SKM-1 treated with dmso at 0.1 percent for 144 hours (cell line): ENCODE results near the gene DRC7.

ENCODE experiments used
- DNase-seq: peaks from one replicate; lab custom pipeline; 2025; ENCODE audit not compliant: unreplicated experiment; lab: John Stamatoyannopoulos, UW

The DRC7 gene

DNA sequence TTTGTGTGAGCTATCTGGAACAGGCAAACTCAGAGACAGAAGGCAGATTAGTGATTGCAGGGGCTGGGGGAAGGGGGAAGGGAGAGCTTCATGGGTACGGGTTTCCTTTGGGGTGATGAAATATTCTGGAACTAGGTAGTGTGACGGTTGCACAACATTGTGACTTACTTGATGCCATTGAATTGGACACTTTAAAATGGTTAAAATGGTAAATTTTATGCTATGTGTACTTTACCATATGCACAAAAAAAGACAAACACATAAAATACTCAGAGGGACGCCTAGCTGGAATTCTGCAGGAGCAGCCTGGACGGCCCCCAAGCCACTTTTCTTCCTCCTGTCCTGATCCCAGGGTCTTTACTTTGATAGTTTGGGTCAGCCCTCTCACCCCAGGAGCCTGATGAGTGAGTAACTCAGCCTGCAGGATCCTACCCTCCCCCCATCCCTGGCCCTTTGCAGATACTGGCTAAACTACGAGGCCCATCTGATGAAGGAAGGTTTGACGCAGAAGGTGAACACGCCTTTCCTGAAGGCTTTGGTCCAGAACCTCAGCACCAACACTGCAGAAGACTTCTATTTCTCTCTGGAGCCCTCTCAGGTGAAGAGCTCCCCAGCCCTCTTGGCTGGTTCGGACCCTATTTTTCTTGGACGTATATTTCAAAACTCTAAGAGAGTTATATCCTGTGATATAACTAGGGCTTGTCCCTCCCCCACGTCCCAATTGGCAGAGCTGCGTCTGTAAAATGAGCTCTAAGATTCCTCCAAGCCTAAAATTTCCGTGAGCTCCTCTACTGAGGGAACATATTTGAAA, 18.7 kb upstream of the DRC7 start:
- DNase-seq: peak; percentile 62

DNA sequence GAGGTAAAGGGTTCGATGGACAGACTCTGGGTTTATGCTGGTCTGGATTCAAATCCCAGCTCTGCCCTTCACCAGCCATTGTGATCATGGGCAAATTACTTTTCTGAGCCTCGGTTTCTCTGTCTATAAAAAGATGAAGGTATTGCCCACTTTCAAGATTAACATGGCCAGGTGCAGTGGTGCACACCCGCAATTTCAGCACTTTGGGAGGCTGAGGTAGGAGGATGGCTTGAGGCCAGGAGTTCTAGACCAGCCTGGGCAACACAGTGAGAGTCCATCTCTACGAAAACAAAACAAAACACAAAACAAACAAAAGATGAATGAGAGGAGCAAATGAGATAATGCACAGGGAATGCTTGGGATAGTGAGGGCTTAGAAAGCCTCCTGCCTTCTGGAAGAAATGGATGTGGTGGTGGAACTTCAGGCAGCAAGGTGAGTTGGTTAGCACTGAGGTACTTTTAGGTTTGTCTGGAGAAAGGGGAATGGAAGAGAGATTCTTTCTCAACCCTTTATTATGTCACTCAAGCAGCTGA, 18.0 kb upstream of the DRC7 start:
- DNase-seq: no peak

DNA sequence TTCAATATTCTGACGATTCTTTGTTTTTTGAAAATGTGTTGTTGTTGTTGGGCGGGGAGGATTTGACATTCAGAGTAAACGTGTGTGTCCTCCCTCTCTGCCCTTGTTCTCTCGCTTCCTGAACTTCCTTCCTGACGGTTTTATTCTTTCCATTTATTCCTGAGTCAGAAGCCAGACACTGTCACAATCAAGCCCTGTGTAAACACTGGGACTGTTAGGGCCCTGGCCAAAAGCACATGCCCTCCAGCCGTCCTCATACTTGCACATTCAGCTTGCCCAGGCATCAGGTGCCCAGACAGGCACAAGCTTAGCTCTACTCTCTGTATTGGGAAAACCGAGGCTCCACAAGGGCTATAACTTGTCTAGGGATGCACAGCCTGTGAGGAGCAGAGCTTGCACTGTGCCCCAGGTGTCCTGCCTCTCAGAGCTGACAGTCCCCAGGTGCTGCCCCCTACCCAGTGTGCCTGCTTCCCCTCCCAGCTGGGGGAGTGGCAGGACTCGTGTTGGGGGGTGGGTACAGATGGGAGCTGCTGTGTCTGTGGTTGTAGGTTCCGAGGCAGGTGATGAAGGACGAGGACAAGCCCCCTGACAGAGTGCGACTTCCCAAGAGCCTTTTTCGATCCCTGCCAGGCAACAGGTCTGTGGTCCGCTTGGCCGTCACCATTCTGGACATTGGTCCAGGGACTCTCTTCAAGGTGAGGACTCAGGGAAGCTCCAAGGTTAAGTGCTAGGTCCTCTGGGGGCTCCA, 16.8 kb upstream of the DRC7 start:
- no peak for DNase-seq

DNA sequence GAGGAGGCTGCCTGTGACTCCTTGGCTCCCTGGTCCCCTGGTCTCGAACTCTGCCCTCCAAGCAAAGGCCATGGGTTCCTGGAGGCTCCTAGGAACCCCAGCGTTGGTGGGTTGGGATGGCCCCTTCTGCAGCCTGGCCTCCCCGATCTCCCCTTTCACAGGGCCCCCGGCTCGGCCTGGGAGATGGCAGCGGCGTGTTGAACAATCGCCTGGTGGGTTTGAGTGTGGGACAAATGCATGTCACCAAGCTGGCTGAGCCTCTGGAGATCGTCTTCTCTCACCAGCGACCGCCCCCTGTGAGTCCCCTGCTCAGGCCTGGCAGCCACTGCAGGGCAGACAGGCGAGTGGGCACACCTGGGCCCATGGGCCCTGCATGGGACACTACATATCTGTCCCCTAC, 15.6 kb upstream of the DRC7 start:
- no peak for DNase-seq

DNA sequence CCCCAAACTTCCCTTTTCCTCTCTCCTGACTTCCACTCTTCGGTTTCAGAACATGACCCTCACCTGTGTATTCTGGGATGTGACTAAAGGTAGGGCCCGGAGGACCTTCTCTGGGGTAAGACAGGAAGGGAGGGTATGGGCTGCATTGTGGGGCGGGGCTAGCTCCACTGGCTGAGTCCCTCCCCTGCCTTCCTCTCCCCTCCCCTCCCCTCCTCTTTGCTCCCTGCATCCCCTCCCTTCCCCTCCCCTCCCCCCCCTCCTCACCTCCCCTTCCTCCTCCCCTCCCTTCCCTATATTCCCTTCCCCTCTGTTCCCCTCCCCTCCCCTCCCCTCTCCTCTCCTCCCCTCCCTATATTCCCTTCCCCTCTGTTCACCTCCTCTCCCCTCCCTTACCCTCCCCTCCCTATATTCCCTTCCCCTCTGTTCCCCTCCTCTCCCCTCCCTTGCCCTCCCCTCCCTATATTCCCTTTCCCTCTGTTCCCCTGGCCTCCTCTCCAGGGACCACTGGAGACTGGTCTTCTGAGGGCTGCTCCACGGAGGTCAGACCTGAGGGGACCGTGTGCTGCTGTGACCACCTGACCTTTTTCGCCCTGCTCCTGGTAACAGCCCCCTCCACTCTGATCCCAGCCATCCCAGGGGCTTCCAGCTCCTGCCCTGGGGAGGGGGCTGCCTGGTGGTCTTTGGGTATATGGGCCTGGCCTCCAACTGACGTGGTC, 14.7 kb upstream of the DRC7 start:
- DNase-seq: peak; percentile 14

DNA sequence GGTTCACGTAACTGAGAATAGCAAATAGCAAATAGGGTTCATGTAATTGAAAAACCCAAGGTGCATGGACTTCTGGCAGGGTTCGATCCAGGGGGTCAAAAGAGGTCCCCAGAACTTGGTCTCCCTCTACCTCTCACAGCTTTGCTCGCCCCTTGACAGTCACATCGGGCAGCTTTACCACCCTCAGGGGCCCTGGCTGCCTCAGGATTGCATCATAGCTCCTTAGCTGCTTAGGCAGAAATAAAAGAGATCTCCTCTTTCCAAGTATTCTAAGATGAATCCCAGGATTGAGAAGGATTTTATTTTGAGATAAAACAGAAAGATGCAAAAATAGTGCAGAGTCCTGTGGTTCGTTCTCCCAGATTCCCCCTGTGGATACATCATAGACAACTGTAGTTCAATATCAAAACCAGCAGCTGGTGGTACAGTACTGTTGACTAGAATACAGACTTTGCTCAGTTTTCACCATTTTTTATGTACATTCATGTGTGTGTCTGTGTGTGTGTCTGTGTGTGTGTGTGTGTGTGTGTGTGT, 13.7 kb upstream of the DRC7 start:
- DNase-seq: peak; percentile 13

DNA sequence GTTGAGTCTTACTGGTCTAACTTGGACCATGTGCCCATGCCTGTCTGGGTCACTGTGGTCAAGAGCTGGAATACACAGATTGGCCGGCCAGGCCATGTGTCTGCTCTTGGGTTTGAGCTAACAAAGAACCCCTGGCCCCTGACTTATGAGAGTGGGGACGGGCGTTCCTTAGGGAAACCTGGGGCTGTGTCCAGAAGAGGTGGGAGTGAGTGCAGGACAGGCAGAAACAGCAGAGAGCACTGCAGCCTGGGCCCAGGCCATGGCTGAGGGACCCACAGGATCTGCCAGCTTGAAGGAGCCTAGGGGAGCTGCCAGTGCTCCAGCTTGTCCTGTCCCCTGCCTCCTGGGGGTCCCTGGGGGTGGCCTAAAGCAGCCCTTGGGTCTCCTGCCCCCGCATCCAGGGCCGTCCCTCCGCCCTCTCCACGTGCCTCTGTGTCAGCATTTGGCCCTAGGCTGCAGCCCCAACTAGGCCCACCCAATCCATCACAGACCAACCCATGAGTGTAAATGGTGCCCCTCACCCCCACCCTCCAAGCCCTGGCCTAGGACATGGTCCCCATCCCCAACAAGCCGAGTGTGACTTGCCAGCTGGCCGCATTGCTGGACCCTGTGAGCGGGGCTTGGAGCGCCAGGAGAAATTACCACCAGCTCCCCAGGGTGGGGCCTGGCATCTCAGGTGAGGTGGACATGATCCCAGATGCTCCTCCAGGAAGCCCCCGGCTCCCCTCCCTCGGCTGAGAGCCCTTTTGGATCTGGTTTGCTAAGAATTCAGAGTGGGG, 12.5 kb upstream of the DRC7 start:
- no peak for DNase-seq

DNA sequence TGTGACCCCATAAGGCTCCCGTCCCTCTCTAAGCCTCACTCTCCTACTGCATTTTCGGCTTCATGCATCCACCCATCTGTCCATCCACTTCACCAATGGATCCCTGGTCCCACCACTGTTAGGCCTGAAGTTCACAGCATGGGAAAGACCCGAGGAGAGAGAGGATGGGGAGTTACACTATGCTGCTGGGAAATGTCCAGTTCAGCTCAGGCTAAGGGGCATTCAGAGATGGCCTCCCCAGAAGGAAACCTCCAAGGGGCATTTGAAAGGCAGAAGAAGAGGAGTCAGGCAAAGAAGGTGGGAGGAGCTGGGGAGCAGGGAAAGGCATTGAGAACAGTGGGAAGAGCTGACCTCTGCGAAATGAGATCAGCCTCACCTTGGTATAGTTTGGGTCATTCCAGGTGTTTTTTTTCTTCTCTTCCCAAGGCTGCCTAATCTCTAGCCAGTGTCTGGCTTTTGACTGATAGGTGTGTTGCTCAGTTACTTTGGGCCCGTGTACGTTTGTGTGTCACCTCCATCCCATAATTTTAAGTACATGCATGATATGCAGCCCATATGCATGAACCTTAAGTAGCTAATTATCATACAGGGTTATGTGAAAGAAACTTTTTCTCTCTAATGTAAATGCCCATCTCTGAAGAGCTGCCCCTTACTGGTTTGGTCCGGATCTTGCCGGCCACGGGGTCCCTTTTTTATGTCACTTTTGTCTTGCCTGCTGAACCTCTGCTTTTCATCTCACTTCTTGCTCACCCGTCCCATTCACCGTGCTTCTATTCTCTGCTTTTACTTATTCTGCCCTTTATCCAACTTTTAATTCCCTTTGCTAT, 11.6 kb upstream of the DRC7 start:
- DNase-seq: no peak

DNA sequence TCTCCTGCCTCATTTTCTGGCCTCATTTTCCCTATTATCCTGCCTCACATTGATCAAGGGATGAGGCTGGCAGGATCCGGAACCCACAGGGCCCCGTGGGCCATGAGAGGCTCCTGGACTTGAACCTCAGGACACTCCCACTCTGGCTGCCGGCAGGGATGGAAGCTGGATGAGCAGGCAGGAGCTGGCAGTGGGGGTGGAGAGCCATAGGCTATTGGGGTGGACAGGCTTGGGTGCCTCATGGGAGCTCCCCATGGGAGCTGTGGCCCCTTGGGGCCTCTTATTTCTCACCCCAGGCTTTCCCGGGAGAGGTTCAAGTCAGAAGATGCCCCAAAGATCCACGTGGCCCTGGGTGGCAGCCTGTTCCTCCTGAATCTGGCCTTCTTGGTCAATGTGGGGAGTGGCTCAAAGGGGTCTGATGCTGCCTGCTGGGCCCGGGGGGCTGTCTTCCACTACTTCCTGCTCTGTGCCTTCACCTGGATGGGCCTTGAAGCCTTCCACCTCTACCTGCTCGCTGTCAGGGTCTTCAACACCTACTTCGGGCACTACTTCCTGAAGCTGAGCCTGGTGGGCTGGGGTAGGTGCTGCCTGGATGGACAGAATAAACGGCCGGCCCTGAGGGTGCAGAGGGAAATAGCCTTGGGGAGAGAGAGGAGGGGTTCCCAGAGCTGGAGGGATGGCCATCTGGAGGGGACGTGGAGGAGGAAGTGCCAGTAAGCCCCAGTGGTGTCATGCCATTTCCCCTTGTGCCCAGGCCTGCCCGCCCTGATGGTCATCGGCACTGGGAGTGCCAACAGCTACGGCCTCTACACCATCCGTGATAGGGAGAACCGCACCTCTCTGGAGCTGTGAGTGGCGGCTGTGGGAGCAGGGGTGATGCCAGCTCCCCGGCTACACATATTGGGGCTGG, 10.7 kb upstream of the DRC7 start:
- no peak for DNase-seq

DNA sequence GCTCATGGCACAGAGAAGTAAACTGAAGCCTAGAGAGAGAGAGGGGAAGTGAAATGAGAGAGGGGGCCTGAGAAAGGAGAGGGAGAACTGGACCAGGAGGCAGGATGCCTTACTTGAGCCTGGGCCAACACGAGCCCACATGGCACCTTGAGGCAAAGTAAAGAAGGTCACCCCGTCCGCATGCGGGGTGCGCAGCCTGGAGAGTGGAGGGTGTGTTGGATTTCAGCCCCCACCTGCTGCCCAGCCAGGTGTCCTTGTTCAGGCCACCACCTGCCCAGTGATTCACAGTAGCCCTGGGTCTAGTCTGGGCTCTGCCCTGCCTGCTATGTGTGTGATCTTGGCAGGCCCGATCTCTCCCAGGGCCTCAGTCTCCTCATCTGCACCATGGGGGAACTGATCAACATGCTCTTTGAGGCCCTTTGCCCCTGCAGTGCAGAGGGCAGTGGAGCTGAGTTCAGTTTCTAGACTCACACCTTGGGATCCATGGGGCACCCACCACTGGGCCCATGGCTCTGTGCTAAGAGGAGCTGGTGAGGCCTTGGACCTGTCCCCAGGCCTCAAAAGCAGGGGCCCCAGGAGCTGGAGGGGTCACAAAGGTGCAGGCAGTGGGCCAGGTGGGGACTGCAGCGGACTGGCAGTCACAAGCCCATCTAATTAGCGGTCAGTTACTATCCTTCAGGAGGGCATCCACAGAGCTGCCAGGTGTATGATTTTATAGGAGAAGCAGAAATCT, 9.8 kb upstream of the DRC7 start:
- DNase-seq: no peak

DNA sequence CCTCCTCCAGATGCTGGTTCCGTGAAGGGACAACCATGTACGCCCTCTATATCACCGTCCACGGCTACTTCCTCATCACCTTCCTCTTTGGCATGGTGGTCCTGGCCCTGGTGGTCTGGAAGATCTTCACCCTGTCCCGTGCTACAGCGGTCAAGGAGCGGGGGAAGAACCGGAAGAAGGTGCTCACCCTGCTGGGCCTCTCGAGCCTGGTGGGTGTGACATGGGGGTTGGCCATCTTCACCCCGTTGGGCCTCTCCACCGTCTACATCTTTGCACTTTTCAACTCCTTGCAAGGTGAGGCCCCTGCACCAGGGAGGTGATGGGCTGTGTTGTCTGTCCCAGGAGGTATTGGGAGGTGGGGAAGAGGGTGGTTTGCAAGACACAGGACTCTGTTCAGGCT, 9.0 kb upstream of the DRC7 start:
- DNase-seq: no peak

DNA sequence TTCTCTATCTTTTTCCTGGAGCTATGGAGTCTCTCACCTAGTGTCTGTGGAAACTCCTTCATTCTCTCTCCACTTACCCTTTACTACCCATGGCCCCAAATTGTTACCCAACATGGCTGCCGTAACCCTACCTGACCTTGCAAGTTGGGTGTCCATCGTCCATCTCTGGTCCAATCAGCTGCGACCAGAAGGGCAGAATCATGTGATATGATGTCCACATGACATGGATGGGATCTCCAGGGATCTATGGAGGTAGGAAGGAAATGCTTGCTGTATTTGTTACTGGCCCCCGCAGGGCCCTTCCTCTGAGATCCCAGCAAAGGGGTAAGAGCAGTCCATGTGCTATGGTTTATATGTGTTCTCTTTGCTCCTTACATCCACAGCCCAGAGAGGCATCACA, 8.0 kb upstream of the DRC7 start:
- no peak for DNase-seq

DNA sequence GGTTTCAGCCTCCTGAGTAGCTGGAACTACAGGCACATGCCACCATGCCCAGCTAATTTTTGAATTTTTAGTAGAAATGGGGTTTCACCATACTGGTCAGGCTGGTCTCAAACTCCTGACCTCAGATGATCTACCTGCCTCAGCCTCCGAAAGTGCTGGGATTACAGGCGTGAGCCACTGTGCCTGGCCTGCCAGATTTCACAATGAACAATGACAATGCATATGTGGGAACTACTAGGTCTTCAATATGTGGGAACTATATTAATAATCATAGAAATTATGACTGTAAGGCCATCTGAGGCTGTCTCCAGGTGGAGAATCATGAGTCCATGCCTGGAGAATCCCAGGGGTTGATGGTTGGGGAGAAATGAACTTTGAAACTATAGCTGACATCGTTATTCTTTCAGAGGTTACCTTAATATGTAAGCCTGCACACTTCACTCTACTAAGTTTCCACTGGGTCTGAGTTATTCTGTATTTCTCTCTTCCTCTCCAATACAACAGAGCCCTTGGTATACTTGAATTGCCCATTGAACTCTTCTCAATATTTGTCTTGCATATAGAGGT, 7.2 kb upstream of the DRC7 start:
- no peak for DNase-seq

DNA sequence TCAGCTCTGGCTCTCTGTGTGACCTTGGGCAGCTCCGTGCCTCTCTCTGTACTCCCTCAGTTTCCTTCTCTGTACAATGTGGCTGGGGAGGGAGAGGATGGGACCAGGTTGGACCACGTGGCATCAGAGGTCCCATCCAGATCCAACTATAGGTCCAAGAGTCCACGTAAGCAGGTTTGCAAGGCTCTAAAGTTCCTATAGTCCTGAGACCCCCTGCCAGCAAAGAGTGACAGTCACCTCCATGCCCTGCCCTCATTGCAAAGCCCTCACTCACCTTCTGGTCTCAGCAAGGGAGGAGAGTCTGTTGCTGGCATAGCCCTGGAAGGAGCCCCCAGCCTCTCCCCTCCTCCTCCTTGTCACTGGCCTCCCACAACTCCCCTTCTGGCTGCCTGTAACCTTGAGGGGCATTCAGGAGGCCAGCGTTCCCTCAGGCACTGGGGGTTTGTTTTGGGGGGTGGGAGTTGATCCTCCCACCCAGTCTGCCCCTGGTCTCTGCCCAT, 6.1 kb upstream of the DRC7 start:
- no peak for DNase-seq

DNA sequence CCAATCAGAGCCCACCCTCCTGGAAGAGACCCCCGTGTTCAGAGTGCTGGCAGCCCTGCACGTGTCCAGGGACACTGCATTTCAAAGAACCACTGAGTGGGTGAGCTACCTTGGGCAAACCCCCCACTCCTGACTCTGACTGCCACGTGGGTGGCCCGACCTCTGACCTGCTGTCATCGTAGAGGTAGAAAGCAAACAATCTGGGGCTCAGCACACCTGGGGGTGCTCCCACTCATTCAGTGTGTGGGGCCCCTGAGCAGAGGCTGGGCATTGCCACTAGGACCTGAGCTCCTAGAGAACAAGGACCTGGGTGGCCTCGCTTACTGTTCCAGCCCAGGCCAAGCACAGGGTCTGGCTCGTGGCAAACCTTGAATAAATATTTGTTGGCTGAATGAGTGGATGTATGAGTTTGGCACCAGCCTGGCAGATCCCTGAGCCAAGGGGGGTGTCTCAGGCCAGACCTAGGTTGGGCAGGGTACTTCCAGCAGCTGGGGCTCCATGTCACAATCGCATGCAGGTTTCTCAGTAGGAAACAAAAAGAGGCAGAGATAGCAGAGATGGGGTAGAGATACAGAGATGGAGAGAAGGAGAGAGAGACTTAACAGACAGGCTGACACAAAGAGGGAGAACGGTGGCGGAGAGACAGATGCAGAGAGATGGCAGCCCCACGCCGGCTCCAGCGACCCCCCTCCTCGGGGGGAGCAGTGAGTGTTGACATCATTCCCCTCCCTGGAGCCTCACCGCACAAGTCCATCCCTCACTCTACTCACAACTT, 5.4 kb upstream of the DRC7 start:
- DNase-seq: no peak

DNA sequence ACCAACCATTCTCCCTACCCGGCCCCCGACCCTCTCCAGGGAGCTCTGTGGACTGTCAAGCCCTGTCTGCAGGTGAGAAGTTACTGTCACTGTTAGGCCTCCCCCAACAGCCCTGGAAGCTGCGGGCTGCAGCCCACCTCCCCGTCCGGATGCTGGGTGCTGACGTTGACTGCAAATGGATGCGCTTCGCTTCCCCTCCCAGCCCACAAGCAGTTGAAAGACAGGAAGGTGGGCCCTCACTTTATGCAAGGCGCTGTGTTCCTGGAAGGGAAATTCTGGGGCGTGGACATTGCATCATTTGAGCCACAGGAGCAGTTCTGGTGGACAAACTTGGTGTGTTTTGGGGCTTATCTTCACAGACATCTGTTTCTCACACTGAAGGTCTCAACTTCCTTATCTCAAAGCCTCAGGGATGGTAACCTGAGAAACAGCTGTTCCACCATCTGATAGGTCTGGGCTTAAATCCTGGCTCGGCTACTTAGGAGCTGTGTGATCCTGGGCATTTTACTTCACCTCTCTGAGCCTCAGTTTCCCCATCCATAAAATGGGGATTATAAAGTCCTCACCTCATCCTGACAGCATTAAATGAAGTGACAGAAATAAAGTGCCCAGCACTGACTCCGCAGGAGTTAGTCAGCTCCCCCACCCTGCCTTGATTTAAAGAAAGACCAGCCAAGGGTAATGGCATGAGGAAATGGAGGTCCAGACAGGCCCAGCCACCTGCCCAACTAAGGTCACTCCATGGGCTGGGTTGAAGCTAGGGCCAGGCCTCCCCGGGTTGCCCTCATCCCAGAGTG, 4.6 kb upstream of the DRC7 start:
- DNase-seq: peak; percentile 99
